Fibroblast of skin of left quadriceps (primary cell): ENCODE measurements around the gene IMPDH2.

Experiments
- DNase-seq, 2 experiments: peaks; one replicate each; pipeline ENCODE4 v3.0.0-alpha.2; 2013; ENCODE audit warnings: low read depth in 2 of 2

Gene IMPDH2

DNA sequence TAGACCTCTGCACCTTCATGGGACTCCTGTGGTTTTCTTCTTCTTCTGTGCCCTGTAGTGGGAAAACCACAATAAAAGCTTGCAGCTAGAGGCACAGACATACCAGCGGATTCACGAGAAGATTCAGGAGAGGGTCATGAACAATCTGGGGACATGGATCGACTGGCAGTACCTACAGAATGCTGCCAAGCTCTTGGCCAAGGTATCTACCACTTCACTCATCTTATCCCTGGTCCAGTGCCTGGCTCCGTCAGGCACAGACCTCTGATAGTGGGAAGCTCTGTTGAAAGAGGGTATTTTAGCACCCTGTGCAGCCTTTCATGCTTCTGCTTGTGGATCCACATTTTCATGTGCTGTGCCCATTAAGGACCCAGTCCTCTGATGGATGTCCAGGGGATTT lies 48.9 kb downstream of the IMPDH2 start:
- no peak for DNase-seq

DNA sequence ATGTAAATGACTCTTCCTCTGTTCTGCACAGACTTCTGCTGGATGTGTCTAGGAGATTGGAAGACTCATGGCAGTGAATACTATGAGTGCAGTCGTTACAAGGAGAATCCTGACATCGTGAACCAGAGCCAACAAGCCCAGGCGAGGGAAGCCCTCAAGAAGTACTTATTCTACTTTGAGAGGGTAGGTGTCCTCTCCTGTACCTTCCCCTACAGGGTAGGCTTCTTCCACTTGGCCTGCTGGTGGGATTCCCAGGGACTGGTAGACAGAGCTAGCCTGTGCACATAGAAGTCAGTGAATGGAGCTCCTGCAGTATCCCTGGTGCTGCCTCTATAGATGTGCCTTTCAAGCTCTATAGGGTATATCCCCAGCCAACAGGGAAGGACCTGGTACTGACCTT lies 49.7 kb downstream of the IMPDH2 start:
- no peak for DNase-seq
